HG03575 (cell line): ENCODE results near the gene RASIP1.
"Not testable (repeated sequence)": the region's sequence is repeated elsewhere in the genome, so short reads cannot be mapped to it uniquely, and the experiment has no call there.

Experiments used
- ATAC-seq: cut with Tn5 transposase; IDR thresholded peaks from one replicate; pipeline ENCODE4 v1.9.1; 2021; ENCODE audit not compliant: unreplicated experiment, insufficient number of reproducible peaks, low FRiP score; ENCODE audit errors: extremely low read depth

The RASIP1 gene

DNA sequence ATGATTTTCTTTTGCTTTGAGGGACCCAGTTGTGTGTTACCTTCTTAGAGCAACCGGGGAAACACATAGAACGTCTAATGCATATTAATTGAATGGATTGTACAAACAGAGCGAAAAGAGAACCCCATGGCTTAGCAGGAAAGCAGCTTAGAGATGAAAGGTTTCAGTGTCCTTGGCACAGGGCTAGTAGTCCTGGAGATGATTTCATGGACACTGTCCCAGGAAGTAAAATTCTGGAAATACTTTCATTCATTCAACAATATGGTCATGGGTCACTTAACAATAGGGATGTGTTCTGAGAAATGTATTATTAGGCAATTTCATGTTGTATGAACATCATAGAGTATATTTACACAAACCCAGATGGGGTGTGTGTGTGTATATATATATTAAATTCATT, 54.3 kb downstream of the RASIP1 start:
- ATAC-seq: no peak

- no peak for ATAC-seq
Measured at GRCh38 chr19:48685583-48685982, 54.8 kb downstream of the RASIP1 start.

GRCh38 chr19:48683349-48683748, 57.1 kb downstream of the RASIP1 start:
- no peak for ATAC-seq

GRCh38 chr19:48681127-48681470, 59.3 kb downstream of the RASIP1 start:
- no peak for ATAC-seq

GRCh38 chr19:48680436-48681126, 59.8 kb downstream of the RASIP1 start:
- ATAC-seq: no peak

- ATAC-seq: not testable (repeated sequence)
Measured at GRCh38 chr19:48680006-48680405, 60.4 kb downstream of the RASIP1 start.

- ATAC-seq: no peak
Measured at GRCh38 chr19:48678201-48678600, 62.2 kb downstream of the RASIP1 start.

DNA sequence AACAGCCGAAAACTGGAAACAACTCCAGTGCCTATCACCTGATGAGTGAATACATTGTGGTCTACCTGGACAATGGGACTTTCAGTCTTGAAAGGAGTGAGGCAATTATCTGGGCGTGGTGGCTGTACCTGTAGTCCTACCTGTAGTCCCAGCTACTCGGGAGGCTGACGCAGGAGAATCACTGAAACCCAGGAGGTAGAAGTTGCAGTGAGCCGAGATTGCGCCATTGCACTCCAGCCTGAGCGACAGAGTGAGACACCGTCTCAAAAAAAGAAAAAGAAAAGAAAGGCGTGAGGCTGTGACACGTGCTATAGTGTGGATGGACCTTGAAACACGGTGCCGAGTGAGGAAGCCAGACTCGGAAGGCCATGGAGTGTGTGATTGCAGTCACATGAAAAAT, 63.5 kb downstream of the RASIP1 start:
- ATAC-seq: no peak

GRCh38 chr19:48676487-48676886, 63.9 kb downstream of the RASIP1 start:
- no peak for ATAC-seq

DNA sequence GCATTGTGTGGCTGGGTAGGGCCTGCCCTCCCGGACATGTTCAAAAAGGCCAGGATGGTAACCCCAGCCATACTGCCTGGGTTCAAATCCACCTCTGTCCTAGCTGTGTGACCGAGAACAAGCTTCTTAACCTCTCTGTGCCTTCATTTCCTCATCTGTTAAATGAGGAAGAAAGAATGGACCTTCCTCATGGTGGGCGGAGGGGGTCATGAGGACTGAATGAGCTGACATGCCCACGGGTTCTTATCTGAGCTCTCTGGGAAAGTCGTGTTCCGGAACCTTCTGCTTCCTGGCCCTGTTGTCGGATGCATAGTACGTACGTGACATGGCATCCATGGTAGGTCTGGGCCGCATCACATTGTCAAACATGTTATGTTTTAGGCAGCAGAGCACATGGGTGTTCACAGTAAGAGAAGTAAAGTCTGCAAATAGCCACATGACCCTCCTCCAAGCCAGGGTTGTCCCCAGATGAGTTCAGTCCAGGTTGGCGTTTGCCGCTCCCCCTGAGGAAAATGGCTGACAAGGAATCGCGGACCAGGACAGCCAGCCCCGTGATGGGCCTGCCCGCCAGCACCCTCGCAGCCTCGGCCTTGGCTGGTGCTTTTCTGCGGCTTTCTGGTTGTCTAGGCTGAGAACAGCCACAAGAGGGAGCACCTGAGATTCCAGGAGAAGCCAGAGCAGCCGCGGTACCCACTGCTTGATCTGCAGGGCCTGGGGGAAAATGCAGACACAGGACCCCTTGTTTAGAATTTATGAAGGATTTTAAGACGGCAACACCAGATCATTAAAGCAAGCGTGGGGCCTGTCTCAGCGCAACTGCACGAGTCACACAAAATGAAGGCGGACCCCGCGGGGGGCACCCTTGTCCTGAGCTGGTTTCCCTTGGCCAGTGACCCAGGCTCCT, 65.2 kb downstream of the RASIP1 start:
- ATAC-seq: no peak

- no peak for ATAC-seq
Measured at GRCh38 chr19:48674216-48674809, 66.1 kb downstream of the RASIP1 start.

GRCh38 chr19:48673436-48674100, 66.8 kb downstream of the RASIP1 start:
- ATAC-seq: no peak

GRCh38 chr19:48672994-48673393, 67.4 kb downstream of the RASIP1 start, which contains the start of gene NTN5:
Gene NTN5, minus strand, starts transcription at chr19:48673017. Its CDS starts 2,031 bp downstream, at chr19:48670986.
- no peak for ATAC-seq

DNA sequence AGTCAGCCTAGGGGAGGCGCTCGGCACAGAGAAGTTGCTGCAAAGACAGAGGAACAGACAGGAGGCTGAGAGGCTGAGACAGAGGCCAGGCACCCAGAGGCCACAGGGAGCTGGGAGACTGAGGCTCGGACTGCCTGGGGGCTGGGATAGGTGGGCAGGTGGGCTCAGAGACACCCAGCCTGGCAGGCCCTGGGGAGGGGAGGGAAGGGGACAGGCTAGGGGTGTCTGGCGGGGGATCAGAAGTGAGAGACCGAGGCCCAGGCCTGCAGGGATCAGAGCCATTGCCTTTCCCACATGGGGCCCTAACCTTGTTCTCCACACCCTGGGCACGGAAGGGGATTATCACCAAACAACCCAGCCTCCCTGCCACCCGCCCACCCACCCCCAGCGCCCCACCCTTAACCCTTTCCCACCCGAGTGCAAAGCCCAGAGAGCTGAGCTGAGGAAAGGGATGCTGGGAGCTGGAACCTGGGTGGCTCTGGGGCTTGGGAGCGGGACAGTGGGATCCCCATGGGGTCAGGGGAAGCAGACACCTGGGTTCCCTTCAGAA, 68.9 kb downstream of the RASIP1 start:
- ATAC-seq: no peak

DNA sequence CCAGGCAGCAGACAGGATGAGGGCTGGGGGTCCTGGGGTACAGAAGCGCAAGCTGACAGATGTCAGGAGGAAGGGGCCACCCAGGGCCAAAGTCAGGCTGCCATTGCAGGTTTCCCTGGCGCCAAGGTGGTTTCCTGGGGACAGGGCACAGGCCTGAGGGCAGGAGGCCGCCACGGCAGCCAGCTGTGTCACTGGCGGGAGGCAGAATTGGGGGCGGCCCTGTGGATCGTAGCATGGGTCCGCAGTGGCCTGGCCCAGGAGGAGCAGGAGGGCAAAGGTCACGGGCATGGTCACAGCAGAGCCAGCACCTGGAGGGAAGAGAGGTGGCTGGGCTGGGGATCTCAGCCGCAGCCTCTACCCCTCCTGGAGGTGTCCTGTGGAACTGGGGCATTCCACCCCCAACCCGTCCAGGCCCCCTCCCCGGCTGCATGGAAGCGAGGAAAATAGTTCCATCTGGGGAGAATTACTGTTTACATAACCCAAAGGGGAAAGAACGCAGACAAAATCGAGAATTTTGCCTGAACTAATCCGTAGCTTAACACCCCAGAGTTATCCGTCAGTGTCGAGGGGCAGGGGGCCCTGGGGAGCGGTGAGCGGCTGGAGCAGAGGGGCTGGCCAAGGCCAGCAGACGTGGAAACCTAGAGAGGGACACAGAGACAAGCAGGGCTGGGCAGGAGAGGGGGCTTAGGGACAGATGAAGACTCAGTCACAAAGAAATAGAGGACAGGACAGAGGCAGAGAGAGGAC, 69.5 kb downstream of the RASIP1 start:
- ATAC-seq: no peak
